GM23338 (cell line): ENCODE data around the gene GTF2H1. TPM values are rescaled to one million over a fixed set of nuclear protein-coding genes. Genes with fewer than 3 reads are reported as not detected.

Experiments
- ATAC-seq: fragments of 200-7000 bp; cut with Tn5 transposase; 3 replicates; pipeline ENCODE4 v1.9.1; 2020
- DNase-seq: peaks from one replicate; pipeline ENCODE4 v3.0.0-alpha.2; 2015; ENCODE audit warnings: low spot score
- H2AFZ ChIP-seq: fragments of 200-600 bp; sonication (generic); 2 replicates; pipeline ENCODE4 v1.8.0; 2016; ENCODE audit warnings: antibody characterized with exemption, mild to moderate bottlenecking, moderate library complexity
- H3F3A ChIP-seq: fragments of 200-600 bp; sonication (generic); replicated peaks from 2 replicates; pipeline ENCODE4 v1.8.0; 2017; ENCODE audit warnings: antibody characterized with exemption, mixed run types, low read depth
- H3K27ac ChIP-seq: fragments of 200-600 bp; sonication (generic); 2 replicates; pipeline ENCODE4 v1.6.1; 2016; ENCODE audit warnings: low read depth
- H3K27me3 ChIP-seq: fragments of 200-600 bp; sonication (generic); 2 replicates; pipeline ENCODE4 v1.8.0; 2016; ENCODE audit warnings: mild to moderate bottlenecking, mixed run types, moderate library complexity; ENCODE audit not compliant: insufficient read depth
- H3K36me3 ChIP-seq: fragments of 200-600 bp; sonication (generic); 2 replicates; pipeline ENCODE4 v1.8.0; 2016; ENCODE audit warnings: mild to moderate bottlenecking; ENCODE audit not compliant: insufficient read depth
- H3K4me1 ChIP-seq: fragments of 200-600 bp; sonication (generic); 2 replicates; pipeline ENCODE4 v1.8.0; 2016; ENCODE audit warnings: mild to moderate bottlenecking, moderate library complexity; ENCODE audit not compliant: insufficient read depth
- H3K4me2 ChIP-seq: fragments of 200-600 bp; sonication (generic); 2 replicates; pipeline ENCODE4 v1.7.1; 2017; ENCODE audit warnings: mixed run types
- H3K4me3 ChIP-seq: fragments of 200-600 bp; sonication (generic); 2 replicates; pipeline ENCODE4 v1.6.1; 2016; ENCODE audit warnings: mixed run types
- H3K79me2 ChIP-seq: fragments of 200-600 bp; sonication (generic); replicated peaks from 2 replicates; pipeline ENCODE4 v1.8.0; 2017; ENCODE audit warnings: mild to moderate bottlenecking; ENCODE audit not compliant: insufficient read depth
- H3K9me2 ChIP-seq: fragments of 200-600 bp; sonication (generic); 2 replicates; pipeline ENCODE4 v1.8.0; 2017; ENCODE audit not compliant: insufficient read depth
- H4K20me1 ChIP-seq: fragments of 200-600 bp; sonication (generic); replicated peaks from 2 replicates; pipeline ENCODE4 v1.8.0; 2017; ENCODE audit warnings: mild to moderate bottlenecking; ENCODE audit not compliant: insufficient read depth
- H3K27ac Mint-ChIP-seq: 2 replicates; pipeline ENCODE4 v1.8.0; 2020; ENCODE audit warnings: inconsistent platforms, mild to moderate bottlenecking, moderate library complexity, mixed read lengths
- H3K27me3 Mint-ChIP-seq: 3 replicates; pipeline ENCODE4 v1.8.0; 2022; ENCODE audit warnings: low read depth, mild to moderate bottlenecking, moderate library complexity, mixed read lengths, inconsistent platforms; ENCODE audit not compliant: insufficient read depth, poor library complexity
- H3K36me3 Mint-ChIP-seq: 3 replicates; pipeline ENCODE4 v1.8.0; 2021; ENCODE audit warnings: low read depth, mild to moderate bottlenecking, inconsistent platforms, moderate library complexity, mixed read lengths
- H3K4me1 Mint-ChIP-seq: 3 replicates; pipeline ENCODE4 v1.8.0; 2020; ENCODE audit warnings: mild to moderate bottlenecking, inconsistent platforms, mixed read lengths
- H3K4me3 Mint-ChIP-seq: 3 replicates; pipeline ENCODE4 v1.8.0; 2021; ENCODE audit warnings: moderate library complexity, mild to moderate bottlenecking, inconsistent platforms, mixed read lengths
- H3K9me3 Mint-ChIP-seq: 3 replicates; pipeline ENCODE4 v1.8.0; 2020; ENCODE audit warnings: moderate library complexity, mild to moderate bottlenecking, inconsistent platforms, mixed read lengths
- CREB1 ChIP-seq: fragments of 250-450 bp; sonication (Bioruptor Pico); IDR thresholded peaks from 2 replicates; pipeline ENCODE4 v1.5.0; 2020; ENCODE audit warnings: low read depth, mild to moderate bottlenecking, moderate library complexity
- ETS1 ChIP-seq: IDR thresholded peaks from 2 replicates; pipeline ENCODE4 v1.6.1; 2016; ENCODE audit warnings: antibody characterized with exemption
- EZH2 ChIP-seq: fragments of 200-600 bp; sonication (generic); IDR thresholded peaks from one replicate; pipeline ENCODE4 v1.8.0; 2017; ENCODE audit warnings: antibody characterized with exemption, mild to moderate bottlenecking, low read depth; ENCODE audit not compliant: unreplicated experiment
- EZH2phosphoT487 ChIP-seq: fragments of 200-600 bp; sonication (generic); IDR thresholded peaks from one replicate; pipeline ENCODE4 v1.8.1; 2018; ENCODE audit warnings: antibody characterized with exemption; ENCODE audit not compliant: unreplicated experiment
- JUNB ChIP-seq: IDR thresholded peaks from one replicate; pipeline ENCODE4 v1.6.1; 2016; ENCODE audit warnings: antibody characterized with exemption; ENCODE audit not compliant: unreplicated experiment
- NANOG ChIP-seq: IDR thresholded peaks from 2 replicates; pipeline ENCODE4 v1.6.1; 2016; ENCODE audit warnings: antibody characterized with exemption, borderline replicate concordance
- POLR2AphosphoS5 ChIP-seq: IDR thresholded peaks from 2 replicates; pipeline ENCODE4 v1.6.1; 2016; ENCODE audit warnings: antibody characterized with exemption, low read depth
- STAT1 ChIP-seq: IDR thresholded peaks from one replicate; pipeline ENCODE4 v1.6.1; 2016; ENCODE audit warnings: antibody characterized with exemption; ENCODE audit not compliant: unreplicated experiment
- ZNF114 ChIP-seq: fragments of 250-450 bp; sonication (Bioruptor Pico); IDR thresholded peaks from 2 replicates; pipeline ENCODE4 v1.5.0; 2020; ENCODE audit warnings: mild to moderate bottlenecking, moderate library complexity
- ZNF331 ChIP-seq: fragments of 250-450 bp; sonication (Bioruptor Pico); IDR thresholded peaks from 2 replicates; pipeline ENCODE4 v1.5.0; 2020; ENCODE audit warnings: low read depth, mild to moderate bottlenecking, moderate library complexity
- polyA plus RNA-seq: library from polyadenylated mRNA; unstranded; fragments of >200 nt; fragmentation: Nextera tagmentation; extraction: Ambion mirVana; gene quantifications from 2 replicates; pipeline ENCODE4 v1.2.1, GENCODE V29; 2016
- total RNA-seq: library from RNA; depleted of rRNA; stranded (reverse); fragments of >200 nt; shearing (Covaris generic); gene quantifications from 2 replicates; pipeline ENCODE4 v1.2.3, GENCODE V29; 2014
- TF ChIP-seq, protein P1 (sequence below), 2 experiments: fragments of 200-600 bp in 1 of 2; sonication (generic) in 1 of 2; conservative IDR thresholded peaks; 2 replicates each; pipeline versions ENCODE4 v1.5.1 to v1.6.1; 2016 to 2017; ENCODE audit warnings: antibody characterized with exemption in 2 of 2, low read depth in 2 of 2, mild to moderate bottlenecking in 2 of 2, moderate library complexity in 1 of 2
- TF ChIP-seq, protein P2 (sequence below): fragments of 250-450 bp; sonication (Bioruptor Pico); IDR thresholded peaks from 2 replicates; pipeline ENCODE4 v1.5.0; 2020; ENCODE audit warnings: mild to moderate bottlenecking, moderate library complexity
- TF ChIP-seq, protein P3 (sequence below): IDR thresholded peaks from one replicate; pipeline ENCODE4 v1.6.1; 2018; ENCODE audit warnings: antibody characterized with exemption; ENCODE audit not compliant: unreplicated experiment

Gene GTF2H1
- total and polyA plus RNA-seq, 2 experiments from 2014 or later, result 16.5 to 43.6 TPM

DNA sequence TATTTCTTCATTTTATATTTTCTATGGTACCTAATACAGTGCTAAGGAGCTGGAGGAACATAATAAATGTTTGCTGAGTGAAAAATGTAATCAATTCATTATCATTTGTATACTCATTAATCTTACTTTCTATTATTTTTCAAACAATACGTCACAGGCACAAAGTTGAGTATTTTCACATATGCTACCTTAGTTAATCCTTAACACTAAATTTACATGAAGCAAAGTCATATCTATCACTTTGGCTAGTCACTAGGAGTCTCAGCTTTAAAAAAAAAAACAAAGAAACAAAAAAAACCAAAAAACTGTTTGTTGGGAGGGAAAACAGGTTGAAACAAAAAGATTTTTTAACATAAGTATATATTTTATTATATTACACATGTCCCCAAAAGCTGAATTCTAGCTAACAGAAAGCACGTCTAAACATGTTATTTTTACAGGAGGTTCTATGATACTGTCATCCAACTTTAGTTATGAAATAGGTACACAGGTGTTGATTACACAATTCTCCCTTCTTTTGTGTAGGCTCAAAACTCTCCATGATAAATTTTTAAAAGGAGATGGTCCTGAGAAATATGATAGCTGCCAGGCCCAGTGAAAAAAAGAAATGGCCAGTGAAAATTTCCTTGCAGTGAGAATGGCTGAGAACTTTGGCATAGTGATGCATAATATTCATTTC, 14.8 kb upstream of the GTF2H1 start:
- Histone ChIP-seq H2AFZ (no peak overlapping the region), H3K4me3 (no peak overlapping the region), H3F3A (no peaks in the 10 kb centered on the region), H3K9me2 (no peaks in the 10 kb centered on the region), H3K4me1 (no peaks in the 10 kb centered on the region), H3K79me2 (peaks cover 5% of the 10 kb centered on the region; the same call in 1 of the 2 replicates), H3K27ac (no peak overlapping the region), H3K27me3 (no peaks in the 10 kb centered on the region), H3K36me3 (peaks cover 51% of the 10 kb centered on the region), H4K20me1 (peaks cover 5% of the 10 kb centered on the region), H3K4me2 (no peak overlapping the region)
- DNase-seq (no peak), ATAC-seq (no peak)
- no peak overlapping the region for H3K27ac Mint-ChIP-seq
- H3K36me3 Mint-ChIP-seq, result peaks cover 55% of the 10 kb centered on the region
- H3K4me3 Mint-ChIP-seq, result no peak overlapping the region
- TF ChIP-seq STAT1 (no peak), ZNF331 (CRISPR knock-in tag) (no peak), EZH2phosphoT487 (no peak), EZH2 (no peak), JUNB (no peak), ZNF114 (CRISPR knock-in tag) (no peak), POLR2AphosphoS5 (no peak), ETS1 (no peak), CREB1 (CRISPR knock-in tag) (no peak), NANOG (no peak)
- TF ChIP-seq, protein P1, sequence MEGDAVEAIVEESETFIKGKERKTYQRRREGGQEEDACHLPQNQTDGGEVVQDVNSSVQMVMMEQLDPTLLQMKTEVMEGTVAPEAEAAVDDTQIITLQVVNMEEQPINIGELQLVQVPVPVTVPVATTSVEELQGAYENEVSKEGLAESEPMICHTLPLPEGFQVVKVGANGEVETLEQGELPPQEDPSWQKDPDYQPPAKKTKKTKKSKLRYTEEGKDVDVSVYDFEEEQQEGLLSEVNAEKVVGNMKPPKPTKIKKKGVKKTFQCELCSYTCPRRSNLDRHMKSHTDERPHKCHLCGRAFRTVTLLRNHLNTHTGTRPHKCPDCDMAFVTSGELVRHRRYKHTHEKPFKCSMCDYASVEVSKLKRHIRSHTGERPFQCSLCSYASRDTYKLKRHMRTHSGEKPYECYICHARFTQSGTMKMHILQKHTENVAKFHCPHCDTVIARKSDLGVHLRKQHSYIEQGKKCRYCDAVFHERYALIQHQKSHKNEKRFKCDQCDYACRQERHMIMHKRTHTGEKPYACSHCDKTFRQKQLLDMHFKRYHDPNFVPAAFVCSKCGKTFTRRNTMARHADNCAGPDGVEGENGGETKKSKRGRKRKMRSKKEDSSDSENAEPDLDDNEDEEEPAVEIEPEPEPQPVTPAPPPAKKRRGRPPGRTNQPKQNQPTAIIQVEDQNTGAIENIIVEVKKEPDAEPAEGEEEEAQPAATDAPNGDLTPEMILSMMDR (conservative IDR thresholded peaks at IDR 0.05; ENCODE audit: low read depth in 2 of 2), result no peak
- TF ChIP-seq, protein P2, sequence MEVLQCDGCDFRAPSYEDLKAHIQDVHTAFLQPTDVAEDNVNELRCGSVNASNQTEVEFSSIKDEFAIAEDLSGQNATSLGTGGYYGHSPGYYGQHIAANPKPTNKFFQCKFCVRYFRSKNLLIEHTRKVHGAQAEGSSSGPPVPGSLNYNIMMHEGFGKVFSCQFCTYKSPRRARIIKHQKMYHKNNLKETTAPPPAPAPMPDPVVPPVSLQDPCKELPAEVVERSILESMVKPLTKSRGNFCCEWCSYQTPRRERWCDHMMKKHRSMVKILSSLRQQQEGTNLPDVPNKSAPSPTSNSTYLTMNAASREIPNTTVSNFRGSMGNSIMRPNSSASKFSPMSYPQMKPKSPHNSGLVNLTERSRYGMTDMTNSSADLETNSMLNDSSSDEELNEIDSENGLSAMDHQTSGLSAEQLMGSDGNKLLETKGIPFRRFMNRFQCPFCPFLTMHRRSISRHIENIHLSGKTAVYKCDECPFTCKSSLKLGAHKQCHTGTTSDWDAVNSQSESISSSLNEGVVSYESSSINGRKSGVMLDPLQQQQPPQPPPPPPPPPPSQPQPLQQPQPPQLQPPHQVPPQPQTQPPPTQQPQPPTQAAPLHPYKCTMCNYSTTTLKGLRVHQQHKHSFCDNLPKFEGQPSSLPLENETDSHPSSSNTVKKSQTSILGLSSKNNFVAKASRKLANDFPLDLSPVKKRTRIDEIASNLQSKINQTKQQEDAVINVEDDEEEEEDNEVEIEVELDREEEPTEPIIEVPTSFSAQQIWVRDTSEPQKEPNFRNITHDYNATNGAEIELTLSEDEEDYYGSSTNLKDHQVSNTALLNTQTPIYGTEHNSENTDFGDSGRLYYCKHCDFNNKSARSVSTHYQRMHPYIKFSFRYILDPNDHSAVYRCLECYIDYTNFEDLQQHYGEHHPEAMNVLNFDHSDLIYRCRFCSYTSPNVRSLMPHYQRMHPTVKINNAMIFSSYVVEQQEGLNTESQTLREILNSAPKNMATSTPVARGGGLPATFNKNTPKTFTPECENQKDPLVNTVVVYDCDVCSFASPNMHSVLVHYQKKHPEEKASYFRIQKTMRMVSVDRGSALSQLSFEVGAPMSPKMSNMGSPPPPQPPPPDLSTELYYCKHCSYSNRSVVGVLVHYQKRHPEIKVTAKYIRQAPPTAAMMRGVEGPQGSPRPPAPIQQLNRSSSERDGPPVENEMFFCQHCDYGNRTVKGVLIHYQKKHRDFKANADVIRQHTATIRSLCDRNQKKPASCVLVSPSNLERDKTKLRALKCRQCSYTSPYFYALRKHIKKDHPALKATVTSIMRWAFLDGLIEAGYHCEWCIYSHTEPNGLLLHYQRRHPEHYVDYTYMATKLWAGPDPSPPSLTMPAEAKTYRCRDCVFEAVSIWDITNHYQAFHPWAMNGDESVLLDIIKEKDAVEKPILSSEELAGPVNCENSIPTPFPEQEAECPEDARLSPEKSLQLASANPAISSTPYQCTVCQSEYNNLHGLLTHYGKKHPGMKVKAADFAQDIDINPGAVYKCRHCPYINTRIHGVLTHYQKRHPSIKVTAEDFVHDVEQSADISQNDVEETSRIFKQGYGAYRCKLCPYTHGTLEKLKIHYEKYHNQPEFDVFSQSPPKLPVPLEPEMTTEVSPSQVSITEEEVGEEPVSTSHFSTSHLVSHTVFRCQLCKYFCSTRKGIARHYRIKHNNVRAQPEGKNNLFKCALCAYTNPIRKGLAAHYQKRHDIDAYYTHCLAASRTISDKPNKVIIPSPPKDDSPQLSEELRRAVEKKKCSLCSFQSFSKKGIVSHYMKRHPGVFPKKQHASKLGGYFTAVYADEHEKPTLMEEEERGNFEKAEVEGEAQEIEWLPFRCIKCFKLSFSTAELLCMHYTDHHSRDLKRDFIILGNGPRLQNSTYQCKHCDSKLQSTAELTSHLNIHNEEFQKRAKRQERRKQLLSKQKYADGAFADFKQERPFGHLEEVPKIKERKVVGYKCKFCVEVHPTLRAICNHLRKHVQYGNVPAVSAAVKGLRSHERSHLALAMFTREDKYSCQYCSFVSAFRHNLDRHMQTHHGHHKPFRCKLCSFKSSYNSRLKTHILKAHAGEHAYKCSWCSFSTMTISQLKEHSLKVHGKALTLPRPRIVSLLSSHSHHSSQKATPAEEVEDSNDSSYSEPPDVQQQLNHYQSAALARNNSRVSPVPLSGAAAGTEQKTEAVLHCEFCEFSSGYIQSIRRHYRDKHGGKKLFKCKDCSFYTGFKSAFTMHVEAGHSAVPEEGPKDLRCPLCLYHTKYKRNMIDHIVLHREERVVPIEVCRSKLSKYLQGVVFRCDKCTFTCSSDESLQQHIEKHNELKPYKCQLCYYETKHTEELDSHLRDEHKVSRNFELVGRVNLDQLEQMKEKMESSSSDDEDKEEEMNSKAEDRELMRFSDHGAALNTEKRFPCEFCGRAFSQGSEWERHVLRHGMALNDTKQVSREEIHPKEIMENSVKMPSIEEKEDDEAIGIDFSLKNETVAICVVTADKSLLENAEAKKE (CRISPR knock-in tag), result no peak
- TF ChIP-seq, protein P3, sequence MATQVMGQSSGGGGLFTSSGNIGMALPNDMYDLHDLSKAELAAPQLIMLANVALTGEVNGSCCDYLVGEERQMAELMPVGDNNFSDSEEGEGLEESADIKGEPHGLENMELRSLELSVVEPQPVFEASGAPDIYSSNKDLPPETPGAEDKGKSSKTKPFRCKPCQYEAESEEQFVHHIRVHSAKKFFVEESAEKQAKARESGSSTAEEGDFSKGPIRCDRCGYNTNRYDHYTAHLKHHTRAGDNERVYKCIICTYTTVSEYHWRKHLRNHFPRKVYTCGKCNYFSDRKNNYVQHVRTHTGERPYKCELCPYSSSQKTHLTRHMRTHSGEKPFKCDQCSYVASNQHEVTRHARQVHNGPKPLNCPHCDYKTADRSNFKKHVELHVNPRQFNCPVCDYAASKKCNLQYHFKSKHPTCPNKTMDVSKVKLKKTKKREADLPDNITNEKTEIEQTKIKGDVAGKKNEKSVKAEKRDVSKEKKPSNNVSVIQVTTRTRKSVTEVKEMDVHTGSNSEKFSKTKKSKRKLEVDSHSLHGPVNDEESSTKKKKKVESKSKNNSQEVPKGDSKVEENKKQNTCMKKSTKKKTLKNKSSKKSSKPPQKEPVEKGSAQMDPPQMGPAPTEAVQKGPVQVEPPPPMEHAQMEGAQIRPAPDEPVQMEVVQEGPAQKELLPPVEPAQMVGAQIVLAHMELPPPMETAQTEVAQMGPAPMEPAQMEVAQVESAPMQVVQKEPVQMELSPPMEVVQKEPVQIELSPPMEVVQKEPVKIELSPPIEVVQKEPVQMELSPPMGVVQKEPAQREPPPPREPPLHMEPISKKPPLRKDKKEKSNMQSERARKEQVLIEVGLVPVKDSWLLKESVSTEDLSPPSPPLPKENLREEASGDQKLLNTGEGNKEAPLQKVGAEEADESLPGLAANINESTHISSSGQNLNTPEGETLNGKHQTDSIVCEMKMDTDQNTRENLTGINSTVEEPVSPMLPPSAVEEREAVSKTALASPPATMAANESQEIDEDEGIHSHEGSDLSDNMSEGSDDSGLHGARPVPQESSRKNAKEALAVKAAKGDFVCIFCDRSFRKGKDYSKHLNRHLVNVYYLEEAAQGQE, result no peak
- H3K9me3 Mint-ChIP-seq, result no peaks in the 10 kb centered on the region
- H3K4me1 Mint-ChIP-seq, result no peaks in the 10 kb centered on the region
- H3K27me3 Mint-ChIP-seq, result no peaks in the 10 kb centered on the region
